ENCODE measurements around the gene TCTN1.
"Not testable (repeated sequence)": the region's sequence is repeated elsewhere in the genome, so short reads cannot be mapped to it uniquely, and the experiment has no call there.

TCTN1 gene

DNA sequence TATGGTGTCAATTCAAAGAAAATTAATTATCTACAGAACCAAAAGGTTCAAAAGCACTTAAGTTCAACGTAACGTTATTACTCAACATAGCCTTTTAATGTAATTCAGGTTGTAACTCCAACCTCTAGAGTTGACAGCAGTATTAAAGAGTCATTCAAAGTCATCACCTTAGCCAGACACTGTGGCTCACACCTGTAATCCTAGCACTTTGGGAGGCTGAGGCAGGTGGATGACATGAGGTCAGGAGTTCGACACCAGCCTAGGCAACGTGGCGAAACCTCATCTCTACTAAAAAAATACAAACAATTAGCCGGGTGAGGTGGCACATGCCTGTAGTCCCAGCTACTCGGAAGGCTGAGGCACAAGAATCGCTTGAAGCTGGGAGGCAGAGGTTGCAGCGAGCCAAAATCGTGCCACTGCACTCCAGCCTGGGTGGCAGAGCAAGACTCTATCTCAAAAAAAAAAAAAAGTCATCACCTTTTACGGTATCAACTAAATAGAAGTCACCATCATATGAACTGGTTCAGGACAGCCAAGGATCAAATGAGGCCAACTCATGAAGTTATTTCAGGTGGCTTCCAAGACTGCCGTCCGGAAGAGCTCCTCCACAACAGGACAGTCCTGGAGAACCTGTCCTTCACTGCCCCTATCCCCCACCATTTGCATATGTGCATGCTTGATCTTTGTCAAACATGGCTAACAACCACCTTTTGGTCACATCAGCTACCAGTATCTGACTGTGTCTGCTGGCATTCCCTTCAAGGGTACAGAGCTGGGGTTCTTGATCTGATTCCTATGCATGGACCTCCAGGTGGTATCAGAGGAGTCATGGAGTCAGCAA, 35.0 kb upstream of the TCTN1 start:
- no peaks in the 10 kb centered on the region for H3K27me3 ChIP-seq (ENCODE audit: low read depth)
- H3K4me3 ChIP-seq: no peak overlapping the region
- no peaks in the 10 kb centered on the region for H3K36me3 ChIP-seq (replicated peaks)
- DNase-seq (ENCODE audit: low spot score in 2 of 2): no peak
- peaks cover 24% of the 10 kb centered on the region for H3K4me1 ChIP-seq
- in situ Hi-C loops (cut with MboI; ENCODE audit: low sequenced_read_pairs): no loop called here
- H3K9me3 ChIP-seq: no peaks in the 10 kb centered on the region

- peaks cover 24% of the 10 kb centered on the region for H3K4me1 ChIP-seq
- H3K4me3 ChIP-seq: no peak overlapping the region
- in situ Hi-C loops (cut with MboI; ENCODE audit: low sequenced_read_pairs): no loop called here
- H3K36me3 ChIP-seq (replicated peaks): no peaks in the 10 kb centered on the region
- DNase-seq (ENCODE audit: low spot score in 2 of 2): no peak
- no peaks in the 10 kb centered on the region for H3K9me3 ChIP-seq
- H3K27me3 ChIP-seq (ENCODE audit: low read depth): no peaks in the 10 kb centered on the region
Observed at GRCh38 chr12:110579535-110580253, 34.2 kb upstream of the TCTN1 start.

DNA sequence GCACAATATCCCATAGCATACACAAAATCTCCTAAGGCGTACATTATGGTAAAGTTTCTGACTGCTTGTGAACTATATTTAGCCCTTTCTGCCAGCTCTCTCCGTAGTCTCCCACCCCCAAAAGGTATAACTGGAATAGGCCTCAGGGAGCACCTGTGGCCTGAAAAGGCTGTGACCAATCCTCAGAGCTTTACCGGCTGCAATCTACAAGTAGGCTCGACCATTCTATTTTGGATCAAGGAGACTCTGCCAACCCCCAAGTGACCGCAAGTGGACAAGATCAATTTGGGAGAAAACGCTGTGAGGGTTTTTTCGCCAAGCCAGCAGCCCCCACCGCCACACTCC, 32.0 kb upstream of the TCTN1 start:
- Histone ChIP-seq H3K4me1 (peaks cover 24% of the 10 kb centered on the region), H3K4me3 (peak overlapping the region; percentile 86), H3K36me3 (replicated peaks) (no peaks in the 10 kb centered on the region), H3K27me3 (ENCODE audit: low read depth) (no peaks in the 10 kb centered on the region), H3K9me3 (no peaks in the 10 kb centered on the region)
- in situ Hi-C loops (cut with MboI; ENCODE audit: low sequenced_read_pairs): no loop called here
- DNase-seq (ENCODE audit: low spot score in 2 of 2): peak in 1 of 2 experiments; percentile 39

DNA sequence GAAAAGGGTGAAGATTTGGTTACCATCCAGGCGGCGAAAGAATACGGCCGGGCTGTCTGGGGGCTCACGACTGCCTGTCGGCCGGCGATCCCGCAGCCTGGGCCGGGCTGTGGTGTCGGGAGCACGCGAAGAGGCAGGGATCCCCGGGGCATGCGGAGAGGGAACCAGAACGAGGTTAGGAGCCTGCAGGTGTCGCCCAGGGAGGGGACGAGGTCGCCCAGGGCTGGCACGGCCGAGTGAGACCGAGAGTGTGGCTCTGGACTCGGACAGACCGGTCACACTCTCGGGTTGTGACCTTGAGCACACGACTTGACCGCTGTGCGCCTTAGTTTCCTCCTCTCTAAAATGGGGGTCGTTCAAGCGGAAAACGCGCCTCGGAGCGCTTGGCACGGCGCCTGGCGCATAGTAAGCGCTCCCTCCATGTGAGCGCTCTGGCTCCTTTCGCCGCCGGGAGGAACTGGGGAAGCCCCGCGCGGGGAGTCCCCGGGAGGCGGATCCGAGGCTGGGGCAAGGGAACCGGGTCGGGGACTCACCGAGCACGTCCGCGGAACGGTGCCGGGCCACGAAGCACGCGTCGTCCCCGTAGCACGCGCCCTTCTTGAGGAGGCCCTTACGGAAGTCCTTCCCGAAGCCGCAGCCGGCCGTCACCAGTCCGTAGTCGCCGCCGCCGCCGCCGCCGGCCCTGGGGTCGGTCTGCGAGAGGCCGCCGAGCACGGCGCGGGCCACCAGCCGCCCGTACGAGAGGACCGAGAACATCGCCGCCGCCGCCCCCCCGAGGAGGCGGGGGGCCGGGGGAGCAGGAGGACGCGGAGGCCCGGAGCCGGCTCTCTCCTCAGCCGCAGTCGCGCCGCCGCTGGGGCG, 31.4 kb upstream of the TCTN1 start:
- DNase-seq (ENCODE audit: low spot score in 2 of 2): peak in 1 of 2 experiments; percentile 59
- in situ Hi-C loops (cut with MboI; ENCODE audit: low sequenced_read_pairs): no loop called here
- Histone ChIP-seq H3K4me3 (peak overlapping the region; percentile 86), H3K4me1 (peaks cover 22% of the 10 kb centered on the region), H3K27me3 (ENCODE audit: low read depth) (no peaks in the 10 kb centered on the region), H3K9me3 (no peaks in the 10 kb centered on the region), H3K36me3 (replicated peaks) (no peaks in the 10 kb centered on the region)

DNA sequence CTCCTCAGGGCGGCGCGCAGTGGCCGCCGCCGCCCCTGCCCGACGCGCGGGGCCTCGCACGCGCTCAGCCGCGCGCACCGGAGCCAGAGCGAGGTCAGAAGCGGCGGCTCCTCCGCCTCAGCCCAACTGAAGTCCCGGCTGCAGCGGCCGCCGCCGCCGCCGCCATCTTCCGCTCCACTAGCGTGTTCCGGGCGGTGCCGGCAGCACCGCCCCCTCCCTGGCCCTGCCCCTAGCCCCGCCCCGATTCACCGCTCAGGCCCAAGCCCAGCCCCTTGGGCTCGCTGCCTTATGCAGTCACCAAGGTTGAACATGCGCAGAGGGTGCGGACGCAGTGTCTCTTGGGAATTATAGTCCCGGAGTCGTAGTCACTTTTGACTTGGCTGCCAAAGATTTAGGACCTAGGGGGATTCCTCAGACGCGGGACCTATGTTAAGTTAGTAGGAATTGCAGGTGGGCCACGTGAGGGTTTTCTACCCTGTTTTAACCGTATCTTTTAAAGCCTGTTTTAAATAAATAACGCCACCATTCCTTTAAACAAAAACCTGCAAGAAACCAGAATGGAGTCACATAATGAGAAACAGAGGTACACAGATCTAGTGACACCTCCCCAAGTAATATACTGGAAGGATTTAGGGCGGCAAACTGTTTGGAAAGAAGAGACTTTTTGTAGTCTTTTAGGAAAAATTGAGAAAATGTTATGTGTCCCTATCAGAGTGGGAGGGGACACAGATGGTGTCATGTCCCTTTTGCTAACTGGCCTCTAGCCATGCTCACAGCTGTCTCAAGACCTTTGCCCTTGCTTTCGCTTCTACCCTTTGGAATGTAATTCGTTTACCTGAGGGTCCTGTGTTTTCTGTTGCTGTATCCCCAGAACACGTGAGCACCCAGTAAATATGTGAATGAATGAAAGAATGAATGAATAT, 30.5 kb upstream of the TCTN1 start, which contains the start of gene PPTC7:
Gene PPTC7, minus strand, starts transcription at position 182 of the 923 bp plus-strand sequence. CDS start 287 bp downstream, outside the sequence.
- H3K4me3 ChIP-seq: peak within 1 kb of the TSS; percentile 86

DNA sequence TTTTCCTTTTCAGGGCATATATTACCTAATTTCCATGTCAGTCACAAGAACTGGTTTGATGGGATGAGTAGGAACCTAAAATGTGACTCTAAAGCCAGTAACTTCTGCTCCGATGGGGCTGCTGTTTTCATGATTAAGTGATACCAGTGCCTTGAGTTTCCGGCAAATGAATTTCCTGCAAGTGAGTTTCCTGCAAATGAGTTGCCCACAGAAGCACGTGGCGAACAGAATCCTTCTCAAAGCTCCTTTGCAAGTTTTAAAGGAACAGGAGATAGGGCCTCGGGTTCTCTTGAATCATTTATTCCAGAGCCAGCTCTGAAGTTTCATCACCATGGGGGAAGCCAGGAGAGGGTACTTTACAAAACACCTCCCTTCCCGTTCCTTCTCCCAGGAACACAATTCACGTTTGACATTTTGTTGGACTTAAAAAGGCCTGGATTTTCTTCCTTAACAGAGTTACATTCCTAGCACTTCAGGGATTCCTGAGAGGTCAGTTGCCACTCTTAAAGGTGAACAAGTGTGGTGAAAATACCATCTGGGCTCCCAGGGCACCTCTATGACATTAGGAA, 28.6 kb upstream of the TCTN1 start:
- Histone ChIP-seq H3K27me3 (ENCODE audit: low read depth) (no peaks in the 10 kb centered on the region), H3K9me3 (no peaks in the 10 kb centered on the region), H3K4me3 (no peak overlapping the region), H3K36me3 (replicated peaks) (no peaks in the 10 kb centered on the region), H3K4me1 (peaks cover 10% of the 10 kb centered on the region)
- DNase-seq (ENCODE audit: low spot score in 2 of 2): no peak
- in situ Hi-C loops (cut with MboI; ENCODE audit: low sequenced_read_pairs): no loop called here

More for the DNA sequence above, 30.5 kb upstream of the TCTN1 start, which contains the start of gene PPTC7:
- in situ Hi-C loops (cut with MboI; ENCODE audit: low sequenced_read_pairs): no loop called here
- Histone ChIP-seq H3K9me3 (no peaks in the 10 kb centered on the region), H3K36me3 (replicated peaks) (no peaks in the 10 kb centered on the region), H3K27me3 (ENCODE audit: low read depth) (no peaks in the 10 kb centered on the region), H3K4me1 (peaks cover 14% of the 10 kb centered on the region)
- peak; percentile 96 to 98 for DNase-seq (ENCODE audit: low spot score in 2 of 2)

DNA sequence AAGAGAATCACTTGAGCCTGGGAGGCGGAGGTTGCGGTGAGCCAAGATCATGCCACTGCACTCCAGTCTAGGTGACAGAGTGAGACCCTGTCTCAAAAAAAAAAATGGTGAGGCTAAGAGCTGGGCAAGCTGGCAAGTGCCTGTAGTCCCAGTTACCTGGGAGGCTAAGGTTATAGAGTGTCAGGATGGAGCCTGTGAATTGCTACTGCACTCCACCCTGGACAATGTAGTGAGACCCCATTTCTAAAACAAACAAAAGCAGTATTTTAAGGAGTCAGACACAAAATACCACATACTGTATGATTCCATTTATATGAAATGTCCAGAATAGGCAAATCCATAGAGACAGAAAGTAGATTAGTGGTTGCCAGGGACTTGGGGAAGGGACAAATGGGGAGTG, 26.8 kb upstream of the TCTN1 start:
- H3K4me3 ChIP-seq; in situ Hi-C loops (cut with MboI; ENCODE audit: low sequenced_read_pairs); DNase-seq (ENCODE audit: low spot score in 2 of 2); H3K36me3 ChIP-seq (replicated peaks); H3K9me3 ChIP-seq; H3K27me3 ChIP-seq (ENCODE audit: low read depth): not testable (repeated sequence)
- H3K4me1 ChIP-seq: peaks cover 18% of the 10 kb centered on the region

GRCh38 chr12:110590059-110590458, 23.9 kb upstream of the TCTN1 start:
- H3K4me3 ChIP-seq: no peak overlapping the region
- H3K4me1 ChIP-seq: peaks cover 13% of the 10 kb centered on the region
- no peaks in the 10 kb centered on the region for H3K27me3 ChIP-seq (ENCODE audit: low read depth)
- H3K36me3 ChIP-seq (replicated peaks): no peaks in the 10 kb centered on the region
- in situ Hi-C loops (cut with MboI; ENCODE audit: low sequenced_read_pairs): no loop called here
- no peak for DNase-seq (ENCODE audit: low spot score in 2 of 2)
- no peaks in the 10 kb centered on the region for H3K9me3 ChIP-seq

GRCh38 chr12:110590806-110591326, 23.1 kb upstream of the TCTN1 start:
- peaks cover 13% of the 10 kb centered on the region for H3K4me1 ChIP-seq
- no peak overlapping the region for H3K4me3 ChIP-seq
- in situ Hi-C loops (cut with MboI; ENCODE audit: low sequenced_read_pairs): no loop called here
- no peak for DNase-seq (ENCODE audit: low spot score in 2 of 2)
- no peaks in the 10 kb centered on the region for H3K36me3 ChIP-seq (replicated peaks)
- no peaks in the 10 kb centered on the region for H3K9me3 ChIP-seq
- no peaks in the 10 kb centered on the region for H3K27me3 ChIP-seq (ENCODE audit: low read depth)

DNA sequence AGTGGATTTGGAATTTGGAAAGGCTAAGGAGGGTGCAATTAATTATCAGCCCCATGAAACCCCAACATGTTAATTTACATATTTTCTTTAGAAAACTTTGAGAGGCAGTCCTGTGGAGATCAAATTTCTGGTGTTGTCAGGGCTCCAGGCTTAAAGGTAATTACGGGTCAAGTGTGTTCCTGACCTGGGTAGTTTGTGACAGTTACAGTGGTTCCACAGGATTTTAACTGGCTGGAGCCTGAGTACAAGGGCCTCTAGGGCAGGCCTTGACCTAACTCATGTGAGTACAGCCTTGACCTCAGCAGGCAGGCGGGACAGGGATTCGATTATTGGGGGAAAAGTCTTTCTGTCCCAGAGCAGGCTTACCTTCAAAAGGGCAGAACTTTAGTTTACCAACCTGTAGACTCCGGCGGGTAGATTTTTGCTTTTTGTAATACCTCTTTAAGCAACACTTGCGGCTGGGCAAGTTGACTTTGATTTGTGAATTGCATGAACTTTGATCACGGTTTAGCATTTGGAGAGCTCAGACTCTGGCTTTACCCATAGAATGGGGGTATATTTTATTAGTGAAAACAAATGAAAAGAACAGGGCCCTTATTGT, 22.4 kb upstream of the TCTN1 start:
- DNase-seq (ENCODE audit: low spot score in 2 of 2): no peak

GRCh38 chr12:110592078-110592477, 21.9 kb upstream of the TCTN1 start:
- H3K4me3 ChIP-seq: no peak overlapping the region
- H3K36me3 ChIP-seq (replicated peaks): no peaks in the 10 kb centered on the region
- no peaks in the 10 kb centered on the region for H3K9me3 ChIP-seq
- H3K4me1 ChIP-seq: peaks cover 13% of the 10 kb centered on the region
- DNase-seq (ENCODE audit: low spot score in 2 of 2): no peak
- in situ Hi-C loops (cut with MboI; ENCODE audit: low sequenced_read_pairs): no loop called here
- no peaks in the 10 kb centered on the region for H3K27me3 ChIP-seq (ENCODE audit: low read depth)

More for the DNA sequence above, 22.4 kb upstream of the TCTN1 start:
- no peak overlapping the region for H3K4me3 ChIP-seq
- no peaks in the 10 kb centered on the region for H3K9me3 ChIP-seq
- in situ Hi-C loops (cut with MboI; ENCODE audit: low sequenced_read_pairs): no loop called here
- peaks cover 13% of the 10 kb centered on the region for H3K4me1 ChIP-seq
- no peaks in the 10 kb centered on the region for H3K36me3 ChIP-seq (replicated peaks)
- no peaks in the 10 kb centered on the region for H3K27me3 ChIP-seq (ENCODE audit: low read depth)

GRCh38 chr12:110592919-110593318, 21.0 kb upstream of the TCTN1 start:
- DNase-seq (ENCODE audit: low spot score in 2 of 2); H3K27me3 ChIP-seq (ENCODE audit: low read depth); H3K4me3 ChIP-seq; in situ Hi-C loops (cut with MboI; ENCODE audit: low sequenced_read_pairs); H3K36me3 ChIP-seq (replicated peaks); H3K9me3 ChIP-seq: not testable (repeated sequence)
- peaks cover 13% of the 10 kb centered on the region for H3K4me1 ChIP-seq
